Measurements from ENCODE around the gene RNF112.

DNA sequence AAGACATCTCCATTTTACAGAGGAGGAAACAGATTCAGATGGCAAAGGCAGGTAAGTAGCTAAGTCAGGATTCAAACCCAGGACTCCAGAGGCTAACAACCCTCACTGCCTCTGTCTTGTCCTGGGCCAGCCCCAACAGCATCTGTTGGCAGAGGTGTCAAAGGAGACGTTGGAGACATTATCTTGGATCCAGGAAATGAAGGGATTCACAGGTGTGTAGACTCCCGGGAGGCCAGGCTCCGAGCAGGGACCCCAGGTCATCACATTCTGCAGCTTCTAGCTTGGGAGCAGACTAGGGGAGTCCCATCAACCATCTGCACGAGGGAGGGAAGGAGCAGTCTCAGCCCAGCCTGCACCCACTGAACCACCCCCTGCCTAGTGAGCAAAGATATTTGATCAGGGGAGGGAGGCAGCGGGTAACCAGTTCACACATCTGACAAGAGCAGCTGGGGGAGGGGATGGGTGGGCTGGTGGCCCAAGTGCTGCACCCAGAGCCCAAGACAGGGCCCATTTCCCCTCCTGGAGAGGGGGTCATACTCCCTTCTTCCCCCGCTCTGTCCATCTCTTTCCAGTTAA, 47.5 kb upstream of the RNF112 start:
- TF ChIP-seq POLR2A (IDR thresholded peaks at IDR 0.05): no peak
- TF ChIP-seq EP300 (IDR thresholded peaks at IDR 0.05): no peak
- no peak for TF ChIP-seq CTCF (IDR thresholded peaks at IDR 0.05)
- no peak for TF ChIP-seq POLR2AphosphoS5 (IDR thresholded peaks at IDR 0.05)
